ENCODE results near the gene DNAI1.
"Not testable (repeated sequence)": the region's sequence is repeated elsewhere in the genome, so short reads cannot be mapped to it uniquely, and the experiment has no call there.

Gene DNAI1

GRCh38 chr9:34438465-34438864, 20.1 kb upstream of the DNAI1 start:
- H3K4me1 Mint-ChIP-seq (ENCODE audit: low read depth), result peaks cover 16% of the 10 kb centered on the region
- H3K4me3 Mint-ChIP-seq; H3K36me3 Mint-ChIP-seq (ENCODE audit: low read depth); H3K9me3 Mint-ChIP-seq; H3K27ac Mint-ChIP-seq; H3K27me3 Mint-ChIP-seq; DNase-seq: not testable (repeated sequence)

- no peaks in the 10 kb centered on the region for H3K9me3 Mint-ChIP-seq
- peak overlapping the region; percentile 48 for H3K27ac Mint-ChIP-seq
These were observed 18.6 kb upstream of the DNAI1 start for GRCh38 chr9:34440017-34440416.

GRCh38 chr9:34442770-34443169, 15.8 kb upstream of the DNAI1 start:
- H3K27me3 Mint-ChIP-seq, result no peaks in the 10 kb centered on the region
- no peaks in the 10 kb centered on the region for H3K9me3 Mint-ChIP-seq
- H3K36me3 Mint-ChIP-seq (ENCODE audit: low read depth), result peaks cover 7% of the 10 kb centered on the region
- no peak for DNase-seq
- peaks cover 15% of the 10 kb centered on the region for H3K4me1 Mint-ChIP-seq (ENCODE audit: low read depth)
- H3K27ac Mint-ChIP-seq, result no peak overlapping the region
- no peak overlapping the region for H3K4me3 Mint-ChIP-seq

More at GRCh38 chr9:34440017-34440416, 18.6 kb upstream of the DNAI1 start:
- Mint-ChIP-seq H3K27me3 (no peaks in the 10 kb centered on the region), H3K36me3 (ENCODE audit: low read depth) (peaks cover 7% of the 10 kb centered on the region), H3K4me3 (no peak overlapping the region), H3K4me1 (ENCODE audit: low read depth) (peaks cover 16% of the 10 kb centered on the region)
- no peak for DNase-seq

- Mint-ChIP-seq H3K27ac (no peak overlapping the region), H3K27me3 (no peaks in the 10 kb centered on the region), H3K4me1 (ENCODE audit: low read depth) (peaks cover 15% of the 10 kb centered on the region), H3K4me3 (no peak overlapping the region), H3K9me3 (no peaks in the 10 kb centered on the region), H3K36me3 (ENCODE audit: low read depth) (peaks cover 5% of the 10 kb centered on the region)
- no peak for DNase-seq
These were observed 15.1 kb upstream of the DNAI1 start for GRCh38 chr9:34443533-34443932.

GRCh38 chr9:34443976-34444375, 14.6 kb upstream of the DNAI1 start:
- H3K9me3 Mint-ChIP-seq, result no peaks in the 10 kb centered on the region
- no peaks in the 10 kb centered on the region for H3K27me3 Mint-ChIP-seq
- peaks cover 15% of the 10 kb centered on the region for H3K4me1 Mint-ChIP-seq (ENCODE audit: low read depth)
- DNase-seq, result no peak
- H3K36me3 Mint-ChIP-seq (ENCODE audit: low read depth), result peaks cover 2% of the 10 kb centered on the region
- no peak overlapping the region for H3K27ac Mint-ChIP-seq
- no peak overlapping the region for H3K4me3 Mint-ChIP-seq

GRCh38 chr9:34446468-34446891, 12.1 kb upstream of the DNAI1 start:
- H3K27me3 Mint-ChIP-seq, result no peaks in the 10 kb centered on the region
- DNase-seq, result no peak
- H3K27ac Mint-ChIP-seq, result no peak overlapping the region
- H3K4me3 Mint-ChIP-seq, result no peak overlapping the region
- H3K9me3 Mint-ChIP-seq, result no peaks in the 10 kb centered on the region
- peaks cover 12% of the 10 kb centered on the region for H3K4me1 Mint-ChIP-seq (ENCODE audit: low read depth)
- no peaks in the 10 kb centered on the region for H3K36me3 Mint-ChIP-seq (ENCODE audit: low read depth)

- Mint-ChIP-seq H3K36me3 (ENCODE audit: low read depth) (no peaks in the 10 kb centered on the region), H3K27me3 (no peaks in the 10 kb centered on the region), H3K4me1 (ENCODE audit: low read depth) (peaks cover 14% of the 10 kb centered on the region), H3K4me3 (no peak overlapping the region), H3K27ac (no peak overlapping the region), H3K9me3 (no peaks in the 10 kb centered on the region)
- no peak for DNase-seq
These were observed 11.7 kb upstream of the DNAI1 start for GRCh38 chr9:34446951-34447350.

GRCh38 chr9:34450644-34451043, 8.0 kb upstream of the DNAI1 start:
- H3K9me3 Mint-ChIP-seq, result no peaks in the 10 kb centered on the region
- H3K4me3 Mint-ChIP-seq, result no peak overlapping the region
- no peaks in the 10 kb centered on the region for H3K27me3 Mint-ChIP-seq
- H3K36me3 Mint-ChIP-seq (ENCODE audit: low read depth), result no peaks in the 10 kb centered on the region
- DNase-seq, result no peak
- no peak overlapping the region for H3K27ac Mint-ChIP-seq
- peaks cover 24% of the 10 kb centered on the region for H3K4me1 Mint-ChIP-seq (ENCODE audit: low read depth)

- no peak for DNase-seq
- Mint-ChIP-seq H3K4me3 (no peak overlapping the region), H3K4me1 (ENCODE audit: low read depth) (peaks cover 27% of the 10 kb centered on the region), H3K27me3 (no peaks in the 10 kb centered on the region), H3K27ac (peak overlapping the region; percentile 11), H3K9me3 (no peaks in the 10 kb centered on the region), H3K36me3 (ENCODE audit: low read depth) (no peaks in the 10 kb centered on the region)
These were observed 7.5 kb upstream of the DNAI1 start for GRCh38 chr9:34451135-34451534.

GRCh38 chr9:34451545-34451944, 7.1 kb upstream of the DNAI1 start:
- no peak for DNase-seq
- H3K36me3 Mint-ChIP-seq (ENCODE audit: low read depth), result no peaks in the 10 kb centered on the region
- no peak overlapping the region for H3K4me3 Mint-ChIP-seq
- no peaks in the 10 kb centered on the region for H3K27me3 Mint-ChIP-seq
- H3K4me1 Mint-ChIP-seq (ENCODE audit: low read depth), result peaks cover 31% of the 10 kb centered on the region
- peak overlapping the region; percentile 11 for H3K27ac Mint-ChIP-seq
- no peaks in the 10 kb centered on the region for H3K9me3 Mint-ChIP-seq

- H3K27me3 Mint-ChIP-seq, result no peaks in the 10 kb centered on the region
These were observed 6.0 kb upstream of the DNAI1 start for GRCh38 chr9:34452568-34452967.

GRCh38 chr9:34454571-34455065, 4.0 kb upstream of the DNAI1 start:
- H3K4me1 Mint-ChIP-seq (ENCODE audit: low read depth), result peaks cover 52% of the 10 kb centered on the region

More at GRCh38 chr9:34452568-34452967, 6.0 kb upstream of the DNAI1 start:
- Mint-ChIP-seq H3K27ac (no peak overlapping the region), H3K4me3 (no peak overlapping the region), H3K36me3 (ENCODE audit: low read depth) (no peaks in the 10 kb centered on the region), H3K9me3 (no peaks in the 10 kb centered on the region), H3K4me1 (ENCODE audit: low read depth) (peaks cover 41% of the 10 kb centered on the region)
- DNase-seq, result no peak

GRCh38 chr9:34456151-34456550, 2.5 kb upstream of the DNAI1 start:
- Mint-ChIP-seq H3K4me3 (no peak overlapping the region), H3K27me3 (peaks cover 8% of the 10 kb centered on the region), H3K36me3 (ENCODE audit: low read depth) (peaks cover 2% of the 10 kb centered on the region)

More at GRCh38 chr9:34454571-34455065, 4.0 kb upstream of the DNAI1 start:
- peaks cover 4% of the 10 kb centered on the region for H3K27me3 Mint-ChIP-seq
- H3K4me3 Mint-ChIP-seq, result no peak overlapping the region
- no peaks in the 10 kb centered on the region for H3K9me3 Mint-ChIP-seq
- no peak for DNase-seq
- H3K36me3 Mint-ChIP-seq (ENCODE audit: low read depth), result peaks cover 2% of the 10 kb centered on the region
- no peak overlapping the region for H3K27ac Mint-ChIP-seq

GRCh38 chr9:34456746-34457145, 1.9 kb upstream of the DNAI1 start:
- H3K27ac Mint-ChIP-seq, result no peak overlapping the region
- H3K4me3 Mint-ChIP-seq, result peak overlapping the region; percentile 89
- H3K4me1 Mint-ChIP-seq (ENCODE audit: low read depth), result peaks cover 49% of the 10 kb centered on the region
- peaks cover 2% of the 10 kb centered on the region for H3K36me3 Mint-ChIP-seq (ENCODE audit: low read depth)
- H3K9me3 Mint-ChIP-seq, result no peaks in the 10 kb centered on the region
- H3K27me3 Mint-ChIP-seq, result peaks cover 8% of the 10 kb centered on the region
- no peak for DNase-seq

More at GRCh38 chr9:34456151-34456550, 2.5 kb upstream of the DNAI1 start:
- Mint-ChIP-seq H3K4me1 (ENCODE audit: low read depth) (peaks cover 53% of the 10 kb centered on the region), H3K9me3 (no peaks in the 10 kb centered on the region), H3K27ac (no peak overlapping the region)
- no peak for DNase-seq

GRCh38 chr9:34457266-34458012, 1.2 kb upstream of the DNAI1 start:
- Mint-ChIP-seq H3K4me1 (ENCODE audit: low read depth) (peaks cover 47% of the 10 kb centered on the region), H3K4me3 (peak overlapping the region; percentile 89)

More at GRCh38 chr9:34457266-34458012, 1.2 kb upstream of the DNAI1 start:
- H3K27me3 Mint-ChIP-seq, result peaks cover 8% of the 10 kb centered on the region
- H3K27ac Mint-ChIP-seq, result peak overlapping the region; percentile 84
- H3K36me3 Mint-ChIP-seq (ENCODE audit: low read depth), result peaks cover 2% of the 10 kb centered on the region
- DNase-seq, result peak; percentile 61
- no peaks in the 10 kb centered on the region for H3K9me3 Mint-ChIP-seq

Data from activated T-cell treated with anti-CD3 and anti-CD28 coated beads, Interleukin-2, amount 50 U/mL, for 24 hours (primary cell).